ENCODE results near the gene PTPN2.

Gene PTPN2

GRCh38 chr18:12745095-12745795, 138.8 kb downstream of the PTPN2 start:
- no peak for DNase-seq (ENCODE audit: low read depth in 2 of 2)

- no peak for DNase-seq (ENCODE audit: low read depth in 2 of 2)
Observed at GRCh38 chr18:12744103-12744502, 139.9 kb downstream of the PTPN2 start.

GRCh38 chr18:12742453-12742852, 141.6 kb downstream of the PTPN2 start:
- no peak for DNase-seq (ENCODE audit: low read depth in 2 of 2)

Measured in stimulated activated CD8-positive, alpha-beta memory T cell treated with anti-CD3 and anti-CD28 coated beads, Interleukin-15, amount 100 ng/mL, for 48 hours (primary cell).